HG03103 (cell line): ENCODE measurements around the gene EME2.
A peak's percentile ranks its signal among the peaks of the same experiment; 100 is the strongest.

Experiments
- ATAC-seq: cut with Tn5 transposase; IDR thresholded peaks from one replicate; pipeline ENCODE4 v1.9.1; 2021; ENCODE audit warnings: low read depth; ENCODE audit not compliant: unreplicated experiment

The EME2 gene

GRCh38 chr16:1776991-1777374 lies 4.4 kb downstream of the EME2 start:
- ATAC-seq, result no peak

GRCh38 chr16:1777375-1778199 lies 5.0 kb downstream of the EME2 start:
- no peak for ATAC-seq

GRCh38 chr16:1778200-1779179 lies 5.9 kb downstream of the EME2 start:
- no peak for ATAC-seq

- ATAC-seq, result no peak
Observed at GRCh38 chr16:1779234-1779701, 6.7 kb downstream of the EME2 start.

- ATAC-seq, result no peak
Observed at GRCh38 chr16:1779741-1780676, 7.4 kb downstream of the EME2 start.

- no peak for ATAC-seq
Observed at GRCh38 chr16:1780677-1781072, 8.1 kb downstream of the EME2 start.

GRCh38 chr16:1781254-1781653 lies 8.6 kb downstream of the EME2 start:
- no peak for ATAC-seq

- peak; percentile 0 for ATAC-seq
Observed at GRCh38 chr16:1781758-1782407, 9.3 kb downstream of the EME2 start.

GRCh38 chr16:1782408-1783264 lies 10.0 kb downstream of the EME2 start, which contains the start of the genes NUBP2 and SPSB3:
NUBP2 (plus strand) TSS chr16:1782960; CDS start chr16:1783021, 61 bp downstream.
SPSB3 (minus strand) TSS chr16:1782571; CDS start chr16:1781483, 1,088 bp downstream.
- ATAC-seq, result peak; percentile 76

- ATAC-seq, result no peak
Observed at GRCh38 chr16:1784977-1785845, 12.6 kb downstream of the EME2 start.

- no peak for ATAC-seq
Observed at GRCh38 chr16:1785846-1786170, 13.2 kb downstream of the EME2 start.

GRCh38 chr16:1786242-1787055 lies 13.8 kb downstream of the EME2 start:
- no peak for ATAC-seq

GRCh38 chr16:1787056-1787321 lies 14.4 kb downstream of the EME2 start:
- ATAC-seq, result no peak

GRCh38 chr16:1787322-1788094 lies 14.9 kb downstream of the EME2 start:
- no peak for ATAC-seq

GRCh38 chr16:1788095-1788707 lies 15.6 kb downstream of the EME2 start:
- ATAC-seq, result no peak

GRCh38 chr16:1788708-1789100 lies 16.1 kb downstream of the EME2 start:
- ATAC-seq, result no peak
